Adrenal gland (tissue), 5 donors: ENCODE measurements around the gene PPP2R3B.

Source experiments
- POLR2A ChIP-seq, 2 donors: fragments of 450-650 bp; IDR thresholded peaks; one replicate each; pipeline ENCODE4 v1.6.1; 2017; ENCODE audit warnings: antibody characterized with exemption in 2 of 2, mild to moderate bottlenecking in 2 of 2, moderate library complexity in 1 of 2
- TF ChIP-seq, protein P1 (sequence below), 6 experiments: fragments of 450-650 bp in 4 of 6; fragments of 200-600 bp in 2 of 6; sonication (generic) in 1 of 6; IDR thresholded peaks; 1 replicate in 5 of 6; 2 replicates in 1 of 6; pipeline versions ENCODE4 v1.5.1 to v1.8.0; 2016 to 2021; ENCODE audit warnings: antibody characterized with exemption in 6 of 6, mild to moderate bottlenecking in 2 of 6, moderate library complexity in 1 of 6
- donor health status: DM: no; HTN: no; CAD: no.

DNA sequence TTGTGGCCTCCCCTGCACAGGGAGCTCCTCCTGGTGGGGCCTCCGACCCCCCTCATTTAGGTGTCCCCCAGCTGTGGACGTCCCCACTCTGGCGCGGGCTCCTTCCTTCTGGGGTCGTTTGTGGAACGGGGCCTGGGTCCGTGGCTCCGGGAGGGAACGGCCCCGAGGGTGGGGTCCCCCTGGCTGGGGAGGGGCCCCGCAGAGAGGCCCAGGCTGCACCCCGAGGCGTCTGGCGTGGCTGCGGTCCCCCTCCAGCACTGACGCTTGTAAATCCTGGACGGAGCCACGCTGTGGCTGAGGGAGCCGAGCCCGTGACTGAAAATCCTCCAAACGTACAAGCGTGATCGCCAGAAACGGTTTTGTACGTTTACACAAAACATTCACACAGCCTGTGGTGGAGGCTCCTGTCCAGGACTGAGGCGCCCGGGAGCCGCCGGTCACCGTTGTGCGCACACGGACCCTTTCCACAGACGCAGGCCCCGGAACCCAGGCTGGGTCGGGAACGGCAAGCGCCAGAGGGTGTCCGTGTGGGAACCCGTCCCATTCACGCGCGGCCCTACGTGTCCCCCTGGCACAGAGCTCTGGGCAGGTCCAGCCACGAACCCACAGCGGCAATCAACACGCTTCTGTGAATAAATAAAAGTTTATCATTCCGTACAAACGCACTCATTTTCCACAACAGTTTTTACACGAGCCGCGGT is 52.9 kb downstream of the PPP2R3B start:
- TF ChIP-seq, protein P1, sequence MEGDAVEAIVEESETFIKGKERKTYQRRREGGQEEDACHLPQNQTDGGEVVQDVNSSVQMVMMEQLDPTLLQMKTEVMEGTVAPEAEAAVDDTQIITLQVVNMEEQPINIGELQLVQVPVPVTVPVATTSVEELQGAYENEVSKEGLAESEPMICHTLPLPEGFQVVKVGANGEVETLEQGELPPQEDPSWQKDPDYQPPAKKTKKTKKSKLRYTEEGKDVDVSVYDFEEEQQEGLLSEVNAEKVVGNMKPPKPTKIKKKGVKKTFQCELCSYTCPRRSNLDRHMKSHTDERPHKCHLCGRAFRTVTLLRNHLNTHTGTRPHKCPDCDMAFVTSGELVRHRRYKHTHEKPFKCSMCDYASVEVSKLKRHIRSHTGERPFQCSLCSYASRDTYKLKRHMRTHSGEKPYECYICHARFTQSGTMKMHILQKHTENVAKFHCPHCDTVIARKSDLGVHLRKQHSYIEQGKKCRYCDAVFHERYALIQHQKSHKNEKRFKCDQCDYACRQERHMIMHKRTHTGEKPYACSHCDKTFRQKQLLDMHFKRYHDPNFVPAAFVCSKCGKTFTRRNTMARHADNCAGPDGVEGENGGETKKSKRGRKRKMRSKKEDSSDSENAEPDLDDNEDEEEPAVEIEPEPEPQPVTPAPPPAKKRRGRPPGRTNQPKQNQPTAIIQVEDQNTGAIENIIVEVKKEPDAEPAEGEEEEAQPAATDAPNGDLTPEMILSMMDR (IDR thresholded peaks at IDR 0.05): no peak
- TF ChIP-seq POLR2A (IDR thresholded peaks at IDR 0.05): no peak
